Measurements from ENCODE around the gene SPOPL.

DNA sequence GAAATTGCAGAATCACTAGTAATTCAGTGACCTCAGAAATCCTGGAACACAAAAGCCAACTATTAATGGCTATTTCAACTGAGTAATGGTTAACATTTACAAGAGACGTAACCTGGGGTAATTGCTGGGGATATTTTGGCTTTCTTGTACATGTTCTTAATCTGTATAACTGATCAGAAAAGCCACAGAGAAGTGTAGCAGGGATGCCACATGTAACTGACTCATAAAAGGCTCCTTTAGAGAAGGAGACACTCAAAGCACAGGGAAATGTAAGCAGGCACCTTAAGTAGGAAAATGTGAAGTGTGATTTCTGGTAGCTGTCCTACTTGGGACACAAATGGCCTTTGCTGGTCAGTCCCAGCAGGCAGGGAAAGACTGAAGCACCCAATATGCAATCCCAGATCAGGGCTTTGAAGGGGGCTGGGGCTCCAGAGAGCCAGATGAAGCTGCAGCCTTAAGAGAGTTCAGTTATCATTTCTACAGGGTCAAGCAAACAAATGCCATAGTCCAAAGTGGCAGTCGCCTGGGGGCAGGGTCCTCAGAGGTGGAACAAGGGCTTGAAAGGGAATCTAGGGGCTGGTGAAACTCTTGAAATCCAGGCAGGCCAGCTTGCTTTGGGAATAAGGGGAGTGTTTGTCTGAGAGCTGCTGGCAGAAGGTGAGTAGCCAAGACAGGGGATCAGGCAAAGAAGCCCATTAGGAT, 7.2 kb upstream of the SPOPL start:
- TF ChIP-seq POLR2A (IDR thresholded peaks at IDR 0.05; ENCODE audit: low read depth, low read length): no peak
- no peak for TF ChIP-seq POLR2AphosphoS5 (IDR thresholded peaks at IDR 0.05; ENCODE audit: low read depth, low read length)
- TF ChIP-seq TAF1 (IDR thresholded peaks at IDR 0.05; ENCODE audit: borderline replicate concordance, low read depth, low read length): no peak

All from GM12892 (cell line).